ENCODE results near the gene PRM1. TPM values are rescaled to one million over a fixed set of nuclear protein-coding genes. Genes with fewer than 3 reads are reported as not detected.
A peak's percentile ranks its signal among the peaks of the same experiment; 100 is the strongest.

Gene PRM1
- total and polyA plus RNA-seq, 2 of the 13 experiments (the other 11 are each of a cell fraction or from before 2014, with no cell fraction given) = not detected

- TF ChIP-seq AFF4 (CRISPR knock-in tag; IDR thresholded peaks at IDR 0.05) (no peak), KMT2B (CRISPR knock-in tag; IDR thresholded peaks at IDR 0.05) (0 out of 2 replicates have a peak, but pooled peaks have one; percentile 9), STAG1 (CRISPR knock-in tag; IDR thresholded peaks at IDR 0.05) (peak; percentile 44), ZNF598 (CRISPR knock-in tag; IDR thresholded peaks at IDR 0.05; ENCODE audit: borderline replicate concordance) (peak; percentile 75; the same call in 1 of the 2 replicates), FOXO1 (CRISPR knock-in tag; IDR thresholded peaks at IDR 0.05) (peak; percentile 81), ZNF614 (CRISPR knock-in tag; IDR thresholded peaks at IDR 0.05; ENCODE audit: borderline replicate concordance) (no peak; the same call in 1 of the 2 replicates), REL (CRISPR knock-in tag; conservative IDR thresholded peaks at IDR 0.05) (peak; percentile 70; the same call in 1 of the 2 replicates), ZNF44 (CRISPR knock-in tag; IDR thresholded peaks at IDR 0.05) (no peak; the same call in 1 of the 2 replicates), CERS6 (CRISPR knock-in tag; IDR thresholded peaks at IDR 0.05) (no peak), ZNF589 (CRISPR knock-in tag; conservative IDR thresholded peaks at IDR 0.05) (peak; percentile 97), FOXM1 (CRISPR knock-in tag; IDR thresholded peaks at IDR 0.05) (no peak), STAT5B (CRISPR knock-in tag; IDR thresholded peaks at IDR 0.05) (no peak; the same call in 1 of the 2 replicates), ZNF574 (CRISPR knock-in tag; IDR thresholded peaks at IDR 0.05) (peak; percentile 46), NCOR1 (IDR thresholded peaks at IDR 0.05; ENCODE audit: borderline replicate concordance, low read length) (no peak), RBM39 (IDR thresholded peaks at IDR 0.05; ENCODE audit: low read depth, low read length, poor library complexity, severe bottlenecking) (peak; percentile 80), NCOA1 (CRISPR knock-in tag; IDR thresholded peaks at IDR 0.05) (no peak), ARID2 (CRISPR knock-in tag; IDR thresholded peaks at IDR 0.05; ENCODE audit: borderline replicate concordance) (peak; percentile 94), ZKSCAN5 (CRISPR knock-in tag; IDR thresholded peaks at IDR 0.05) (peak; percentile 69; the same call in 1 of the 2 replicates), ISL2 (CRISPR knock-in tag; IDR thresholded peaks at IDR 0.05) (0 out of 2 replicates have a peak, but pooled peaks have one; percentile 57), ZNF484 (CRISPR knock-in tag; IDR thresholded peaks at IDR 0.05; ENCODE audit: borderline replicate concordance, low read depth) (no peak), NKX3-1 (CRISPR knock-in tag; IDR thresholded peaks at IDR 0.05) (no peak), ZNF784 (CRISPR knock-in tag; IDR thresholded peaks at IDR 0.05; ENCODE audit: borderline replicate concordance) (no peak)
Observed at GRCh38 chr16:11297492-11298142, 16.5 kb upstream of the PRM1 start (continued).
